GM18867 (cell line): ENCODE results near the gene DRC1.

Experiments used
- ATAC-seq: cut with Tn5 transposase; IDR thresholded peaks from one replicate; pipeline ENCODE4 v1.9.1; 2021; ENCODE audit warnings: mild to moderate bottlenecking, moderate library complexity; ENCODE audit not compliant: unreplicated experiment

Gene DRC1

DNA sequence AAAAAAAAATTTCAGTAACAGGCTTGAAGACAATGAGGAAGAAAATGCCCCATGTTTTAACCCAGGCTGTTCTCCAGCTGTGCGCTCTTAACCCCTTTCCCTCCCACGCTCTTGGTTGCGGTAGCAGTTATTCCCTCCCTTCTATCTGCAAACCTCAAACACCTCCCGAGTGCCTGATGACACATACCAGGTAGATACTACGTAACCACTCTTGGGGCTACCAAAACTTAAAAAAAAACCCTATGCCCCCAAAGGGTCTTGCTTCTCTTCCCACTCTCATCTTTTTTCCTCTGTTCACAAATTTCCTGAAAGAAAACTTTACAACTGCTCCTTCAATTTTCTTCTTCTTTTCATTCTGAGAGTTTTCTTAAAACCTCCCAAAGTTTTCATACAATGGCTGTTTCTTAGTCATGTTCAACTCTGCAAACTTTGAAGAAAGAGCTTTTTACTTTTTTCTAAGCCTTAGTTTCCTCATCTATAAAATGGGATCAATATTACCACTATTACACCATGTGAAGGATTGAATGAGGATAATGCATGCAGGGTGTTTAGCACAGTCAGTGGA lies 4.9 kb upstream of the DRC1 start:
- no peak for ATAC-seq

DNA sequence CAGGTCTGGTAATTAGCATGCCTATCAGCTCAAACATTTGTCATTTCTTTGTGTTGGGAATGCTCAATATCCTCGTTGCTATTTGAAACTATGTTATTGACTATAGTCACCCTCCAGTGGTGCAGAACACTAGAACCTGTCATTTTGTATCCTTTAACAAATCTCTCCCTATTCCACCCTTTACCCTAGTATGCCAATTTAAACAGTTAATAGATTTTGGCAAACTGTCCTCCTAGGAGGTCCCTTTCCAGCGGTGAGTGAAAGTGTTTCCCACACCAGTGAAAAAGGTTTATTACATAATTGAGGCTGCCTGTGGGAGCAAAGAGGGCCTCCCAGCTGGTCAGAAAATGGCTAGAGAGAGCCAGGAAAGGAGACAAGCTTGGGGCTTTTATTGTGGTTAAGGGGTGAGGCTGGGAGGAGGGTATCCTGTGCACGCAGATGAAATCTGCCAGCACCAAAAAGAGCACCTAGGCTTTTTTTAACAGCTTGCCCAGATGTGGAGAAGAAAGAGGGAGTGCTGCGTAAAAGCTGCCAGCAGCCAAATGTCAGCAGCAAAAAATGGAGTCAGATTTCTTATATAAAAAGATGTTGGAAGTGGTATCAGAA lies 1.8 kb upstream of the DRC1 start:
- no peak for ATAC-seq

DNA sequence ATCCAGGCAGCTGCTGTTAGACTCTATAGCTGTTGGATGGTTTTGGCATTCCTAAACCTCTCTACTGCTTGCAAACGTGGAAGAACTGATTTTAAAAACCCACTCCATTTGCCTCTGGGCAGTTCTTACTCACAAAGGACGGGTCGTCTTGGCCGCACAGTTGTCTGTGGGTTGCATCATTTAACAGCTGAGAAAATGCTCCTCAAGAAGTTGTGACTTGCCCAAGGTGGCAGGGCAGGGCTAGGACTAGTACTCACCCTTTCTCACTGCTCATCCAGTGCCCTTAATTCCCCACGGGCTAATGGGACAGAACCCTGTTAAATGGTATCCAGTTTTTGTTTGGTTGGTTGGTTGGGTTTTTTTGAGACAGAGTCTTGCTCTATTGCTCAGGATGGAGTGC lies 997 bp upstream of the DRC1 start:
- ATAC-seq = no peak

DNA sequence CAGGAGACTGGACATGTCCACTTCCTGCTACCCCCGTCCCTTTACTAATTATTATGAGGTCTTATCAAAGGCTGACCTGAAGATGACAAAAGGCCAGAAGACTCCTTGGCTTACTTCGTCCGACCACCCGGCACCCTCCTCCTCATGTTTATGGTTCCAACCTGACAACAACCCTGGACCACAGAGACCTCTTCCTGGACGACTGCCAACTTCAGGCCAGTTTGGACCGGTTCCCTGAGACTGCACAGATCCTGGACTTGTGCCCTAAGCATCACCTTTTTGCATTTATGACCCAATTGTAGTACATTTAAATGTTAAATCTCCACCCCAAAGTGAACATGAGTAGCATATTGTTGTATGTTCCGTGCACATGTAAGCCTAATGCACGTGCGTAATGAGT lies 5.8 kb downstream of the DRC1 start:
- ATAC-seq = no peak

DNA sequence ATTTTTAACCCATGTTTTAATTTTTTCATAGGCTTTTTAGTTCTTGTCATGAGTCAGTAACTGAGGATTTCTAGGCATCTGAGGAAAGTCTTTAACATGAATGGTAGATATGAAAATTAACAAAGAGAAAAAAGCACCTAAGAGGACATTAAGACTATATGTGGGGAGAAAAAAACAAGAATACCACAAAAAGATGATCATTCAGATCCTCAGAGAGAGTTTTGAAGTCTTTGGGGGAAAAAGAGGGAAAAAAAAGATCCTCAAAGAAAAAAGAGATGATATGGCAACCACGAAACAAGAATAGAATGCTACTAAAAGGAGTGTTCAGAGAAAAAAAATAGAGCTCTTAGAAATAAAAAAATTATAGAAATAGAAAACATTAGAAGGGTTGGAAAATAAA lies 8.1 kb downstream of the DRC1 start:
- no peak for ATAC-seq

DNA sequence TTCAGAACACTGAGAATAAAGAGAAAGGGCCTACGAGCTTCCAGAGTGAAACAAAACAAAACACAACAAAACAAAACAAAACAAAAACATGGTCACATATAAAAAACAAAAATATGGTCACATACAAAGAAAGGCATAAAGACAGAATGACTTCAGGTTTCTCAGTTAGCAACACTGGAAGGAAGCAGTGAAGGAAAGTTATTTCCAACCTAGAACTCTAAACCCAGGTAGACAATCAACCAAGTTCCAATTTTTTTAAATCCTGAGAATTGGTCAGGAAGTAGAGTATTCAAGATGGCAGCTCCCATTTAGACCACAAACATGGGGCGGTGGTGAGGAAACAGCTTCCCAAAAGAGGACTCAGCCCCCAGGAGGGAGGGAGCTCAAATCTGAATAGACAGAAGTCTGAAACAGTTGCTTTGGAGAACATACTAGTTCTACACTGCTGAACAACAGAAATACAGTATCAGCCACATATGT lies 9.1 kb downstream of the DRC1 start:
- ATAC-seq = no peak

DNA sequence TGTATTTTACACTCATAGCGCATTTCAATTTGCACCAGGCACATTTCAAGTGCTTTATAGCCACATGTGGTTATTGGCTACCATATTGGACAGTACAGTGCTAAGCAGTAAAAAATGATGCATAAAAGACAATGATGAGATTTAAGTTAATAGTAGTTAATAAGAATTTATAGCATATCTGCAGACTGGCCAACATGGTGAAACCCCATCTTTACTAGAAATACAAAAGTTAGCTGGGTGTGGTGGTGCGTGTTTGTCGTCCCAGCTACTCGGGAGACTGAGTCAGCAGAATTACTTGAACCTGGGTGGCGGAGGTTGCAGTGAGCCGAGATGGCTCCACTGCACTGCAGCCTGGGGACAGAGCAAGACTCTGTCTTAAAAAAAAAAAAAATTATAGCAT lies 9.7 kb downstream of the DRC1 start:
- no peak for ATAC-seq

DNA sequence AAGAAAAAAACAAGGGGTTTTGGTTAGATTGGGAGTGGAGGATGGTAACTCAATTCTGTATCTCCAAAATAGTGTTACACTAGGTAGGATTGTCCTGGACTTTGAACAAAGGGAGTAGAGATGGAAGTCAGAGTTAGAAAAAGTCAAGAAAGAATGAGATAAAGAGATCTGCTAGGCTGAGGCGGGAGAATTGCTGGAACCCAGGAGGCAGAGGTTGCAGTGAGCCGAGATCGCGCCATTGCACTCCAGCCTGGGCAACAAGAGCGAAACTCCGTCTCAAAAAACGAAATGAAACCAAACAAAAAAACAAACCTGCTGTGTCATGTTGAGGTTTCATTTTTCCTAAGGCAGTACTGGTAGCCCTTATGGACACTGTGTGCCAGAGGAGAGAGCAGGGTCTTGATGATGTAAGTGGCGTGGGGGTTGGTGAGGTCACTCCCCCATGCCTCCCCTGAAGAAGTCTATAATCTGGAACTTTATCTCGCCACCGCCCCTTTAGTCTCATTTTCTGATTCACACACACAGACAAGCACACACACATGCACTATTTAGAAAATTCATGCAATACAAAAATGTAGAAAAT lies 10.5 kb downstream of the DRC1 start:
- ATAC-seq = peak; percentile 64

DNA sequence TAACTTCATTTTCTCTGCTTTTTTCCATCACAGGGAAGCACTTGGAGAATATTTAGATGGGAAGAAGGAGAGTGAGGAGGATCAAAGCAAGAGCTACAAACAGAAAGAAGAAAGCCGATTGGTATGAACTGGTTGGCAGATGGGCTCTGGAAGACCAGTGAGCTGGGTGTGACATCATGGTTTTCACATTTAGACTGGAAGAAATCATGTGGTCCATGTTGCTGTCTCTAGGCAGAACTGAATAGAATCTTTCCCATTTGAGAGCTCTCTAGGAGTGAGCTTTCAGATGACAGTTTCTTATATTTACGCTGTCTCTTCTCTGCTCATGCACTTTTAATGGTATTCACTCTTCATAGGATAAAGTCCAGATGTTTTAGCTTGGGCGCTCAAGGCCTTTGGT lies 12.6 kb downstream of the DRC1 start:
- ATAC-seq = no peak

DNA sequence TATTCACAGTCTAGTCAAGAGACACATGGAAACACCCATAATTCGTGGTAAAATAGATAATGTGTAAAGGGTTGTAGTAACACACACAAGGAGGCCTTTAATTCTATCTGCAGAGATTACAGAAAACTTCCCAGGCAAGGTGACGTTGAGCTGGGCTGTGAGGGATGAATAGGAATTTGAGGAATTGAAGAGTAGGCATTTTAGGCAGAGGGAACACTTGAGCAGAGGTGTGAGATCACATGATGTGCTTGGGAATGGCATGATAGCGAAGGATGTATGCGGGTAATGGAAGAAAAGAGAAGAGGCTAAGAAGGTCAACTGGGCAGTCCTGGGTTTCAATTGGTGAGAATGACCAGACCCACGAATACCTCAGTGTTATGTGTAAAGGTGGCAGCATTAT lies 20.2 kb downstream of the DRC1 start:
- no peak for ATAC-seq

DNA sequence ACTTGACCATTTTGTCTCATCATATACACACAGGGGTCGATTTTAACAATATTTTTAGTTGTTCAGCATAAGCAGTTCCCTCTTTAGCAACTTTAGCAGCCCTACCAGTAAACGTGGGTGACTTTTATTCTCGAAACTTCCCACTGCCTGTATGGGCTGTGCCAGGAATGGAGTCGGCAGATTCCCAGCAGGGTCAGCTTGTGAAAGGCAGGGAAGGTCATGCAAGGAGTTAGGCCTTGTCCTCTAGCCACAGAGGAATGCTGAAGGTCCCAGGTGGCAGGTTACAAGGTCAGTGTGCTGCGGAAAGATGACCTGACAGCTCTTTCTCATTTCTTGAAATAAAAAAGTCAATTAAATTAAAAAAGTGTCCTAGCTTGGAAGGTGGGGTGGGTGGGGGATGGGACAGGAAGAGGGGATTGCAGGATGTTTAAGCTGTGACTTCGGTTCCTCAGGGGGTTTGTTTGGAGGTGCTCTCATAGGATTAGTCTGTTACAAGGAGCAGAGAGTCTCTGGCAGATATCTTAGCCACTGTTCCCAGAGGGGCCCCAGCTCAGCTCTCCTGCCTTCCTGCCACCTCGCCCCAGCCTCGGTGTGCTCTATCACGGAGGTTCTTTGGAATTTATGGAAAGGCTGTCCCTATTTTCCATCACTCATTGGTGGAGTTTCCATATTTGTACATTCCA lies 21.4 kb downstream of the DRC1 start:
- ATAC-seq = no peak

DNA sequence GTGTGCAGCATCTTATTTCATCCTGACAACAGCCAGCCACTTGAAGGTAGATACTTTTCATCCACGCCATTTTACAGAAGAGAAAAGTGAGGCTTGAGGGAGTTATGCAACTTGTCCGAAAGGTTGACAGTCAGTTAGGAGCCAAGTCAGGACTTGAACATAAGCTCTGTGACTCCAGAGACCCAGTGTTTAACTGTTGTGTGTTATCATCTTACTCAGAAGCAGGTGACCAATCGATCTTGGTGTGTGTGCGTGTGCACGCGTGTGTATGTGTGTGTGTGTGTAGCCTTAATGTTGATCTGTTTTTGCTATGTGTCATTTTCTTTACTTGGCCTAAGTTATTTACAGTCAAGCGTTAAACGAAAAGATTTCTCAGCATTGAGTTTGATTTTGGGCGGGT lies 22.0 kb downstream of the DRC1 start:
- ATAC-seq = no peak

DNA sequence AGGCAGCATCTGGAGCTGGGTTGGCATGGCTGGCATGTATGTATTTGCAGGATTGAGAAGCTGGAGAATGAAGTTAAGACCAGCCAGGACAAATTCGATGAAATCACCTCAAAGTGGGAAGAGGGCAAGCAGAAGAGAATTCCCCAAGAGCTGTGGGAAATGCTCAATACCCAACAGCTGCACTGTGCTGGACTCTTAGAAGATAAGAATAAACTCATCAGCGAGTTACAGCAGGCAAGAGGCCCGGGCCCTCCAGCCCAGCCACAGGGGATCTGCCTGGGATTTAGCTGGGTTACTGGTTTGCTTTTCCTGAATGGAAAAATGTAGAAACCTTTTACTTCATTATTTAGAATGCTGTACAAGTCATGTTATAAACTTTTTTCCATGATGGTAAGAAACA lies 22.5 kb downstream of the DRC1 start:
- ATAC-seq = no peak

DNA sequence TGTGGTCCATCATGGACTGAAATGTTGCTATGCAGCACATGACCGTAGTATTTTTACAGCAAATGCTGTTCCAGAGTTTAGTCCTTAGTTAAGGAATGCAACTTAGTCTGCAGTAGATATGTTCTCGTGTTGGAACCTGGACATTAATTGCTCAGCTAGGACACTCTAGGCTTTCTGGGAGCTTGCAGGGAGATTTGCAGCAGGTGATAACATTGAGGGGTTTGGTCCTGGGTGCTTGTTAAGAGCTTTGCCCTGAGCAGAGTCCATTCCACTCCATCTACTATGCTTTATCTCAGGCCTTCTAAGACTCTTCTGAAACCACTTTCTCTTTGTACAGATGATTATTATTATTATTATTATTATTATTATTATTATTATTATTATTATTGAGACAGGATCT lies 27.1 kb downstream of the DRC1 start:
- ATAC-seq = no peak

DNA sequence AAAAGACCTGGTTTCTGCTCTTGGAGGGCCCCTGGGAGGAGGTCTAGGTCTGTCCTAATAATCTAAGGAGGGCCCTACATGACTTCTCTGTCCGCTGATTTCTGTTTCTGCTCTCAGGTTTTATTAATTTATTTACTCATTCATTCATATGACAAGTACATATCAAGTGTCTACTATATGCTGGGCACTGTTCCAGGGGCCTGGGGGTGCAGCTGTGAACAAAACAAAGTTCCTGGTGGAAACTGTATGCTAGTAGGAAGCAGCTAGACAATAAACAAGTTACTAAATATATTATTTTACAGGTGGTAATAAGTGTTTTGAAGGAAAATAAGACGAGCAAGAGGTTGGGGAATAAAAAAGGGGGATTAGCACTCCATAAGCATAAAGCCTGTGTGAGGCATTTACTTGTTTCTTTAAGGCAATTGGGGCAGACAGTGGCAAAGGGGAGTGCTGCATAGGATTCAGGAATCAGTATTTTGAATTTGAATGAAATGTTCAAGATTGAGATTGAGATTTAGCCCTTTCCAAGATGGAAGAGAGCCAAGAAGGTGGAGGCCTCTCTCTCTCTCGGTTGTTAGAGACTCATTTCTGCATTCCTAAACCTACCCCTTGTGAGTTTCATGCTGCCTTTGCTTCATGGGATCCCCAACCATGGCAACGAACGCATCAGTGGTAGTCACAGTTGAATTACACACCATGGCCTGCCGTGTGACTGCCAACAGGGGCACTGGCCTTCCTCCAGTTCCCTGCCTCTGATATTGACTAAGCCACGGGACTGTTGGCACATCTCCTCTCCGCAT lies 28.3 kb downstream of the DRC1 start:
- no peak for ATAC-seq

DNA sequence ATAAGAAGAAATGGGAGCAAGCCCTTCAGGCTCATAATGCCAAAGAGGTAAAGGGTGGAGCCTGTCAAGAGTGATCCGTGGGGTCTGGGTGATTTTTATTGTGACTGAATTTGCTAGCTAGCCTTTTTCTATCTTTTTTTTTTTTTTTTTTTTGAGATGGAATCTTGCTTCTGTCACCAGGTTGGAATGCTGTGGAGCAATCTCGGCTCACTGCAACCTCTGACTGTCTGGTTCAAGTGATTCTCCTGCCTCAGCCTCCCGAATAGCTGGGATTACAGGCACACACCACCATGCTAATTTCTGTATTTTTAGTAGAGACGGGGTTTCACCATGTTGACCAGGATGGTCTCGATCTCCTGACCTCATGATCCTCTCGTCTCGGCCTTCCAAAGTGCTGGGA lies 29.1 kb downstream of the DRC1 start:
- no peak for ATAC-seq

DNA sequence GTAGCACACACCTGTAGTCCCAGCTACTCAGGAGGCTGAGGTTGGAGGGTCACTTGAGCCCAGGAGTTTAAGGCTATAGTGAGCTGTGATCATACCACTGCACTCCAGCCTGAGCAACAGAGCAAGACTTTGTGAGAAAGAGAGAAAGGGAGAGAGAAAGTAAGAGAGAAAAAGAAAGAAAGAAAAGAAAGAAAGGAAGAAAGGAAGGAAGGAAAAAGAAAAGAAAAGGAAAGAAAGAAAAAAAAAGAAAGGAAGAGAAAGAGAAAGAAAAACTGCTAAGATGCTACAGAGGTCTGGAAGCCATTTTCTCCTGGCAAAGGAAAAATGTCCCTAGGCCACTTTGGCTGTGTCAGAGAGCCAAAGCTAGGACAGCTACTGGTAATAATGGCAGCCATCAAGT lies 30.6 kb downstream of the DRC1 start:
- ATAC-seq = no peak

DNA sequence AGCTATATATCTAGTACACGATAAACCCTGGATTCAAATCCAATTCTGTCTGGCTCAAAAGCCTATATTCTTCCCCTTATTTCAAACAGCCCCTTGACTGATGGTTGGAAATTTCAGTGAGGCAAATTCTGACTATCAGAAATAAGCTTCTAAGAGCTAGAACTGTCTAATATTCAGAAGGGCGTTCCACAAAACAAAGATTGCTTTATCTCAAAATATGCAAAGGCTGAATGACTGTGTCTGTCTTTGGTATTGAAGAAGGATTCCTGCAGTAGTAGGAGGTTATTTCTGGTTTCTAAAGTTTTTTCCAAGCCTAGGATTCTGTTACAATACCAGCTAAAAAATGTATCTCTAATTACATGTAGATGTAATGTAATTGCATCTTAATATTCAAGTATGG lies 31.1 kb downstream of the DRC1 start:
- no peak for ATAC-seq

DNA sequence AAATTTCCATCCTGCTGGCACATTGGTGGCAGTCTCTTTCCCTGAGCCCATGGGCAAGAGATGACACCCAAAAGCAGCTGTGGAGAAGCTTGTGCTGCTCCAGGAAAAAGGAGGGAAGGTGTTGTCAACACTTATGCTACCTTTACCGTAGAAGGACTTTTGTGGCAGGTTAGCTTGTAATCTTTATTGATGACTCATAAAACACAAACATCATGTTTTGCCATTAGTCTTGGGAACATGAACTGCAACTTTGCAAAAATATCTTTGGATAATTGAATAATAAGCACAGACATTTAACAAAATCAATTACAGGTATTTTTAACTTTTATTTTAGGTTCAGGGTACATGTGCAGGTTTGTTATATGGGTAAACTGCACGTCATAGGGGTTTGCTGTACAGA lies 33.4 kb downstream of the DRC1 start:
- no peak for ATAC-seq

DNA sequence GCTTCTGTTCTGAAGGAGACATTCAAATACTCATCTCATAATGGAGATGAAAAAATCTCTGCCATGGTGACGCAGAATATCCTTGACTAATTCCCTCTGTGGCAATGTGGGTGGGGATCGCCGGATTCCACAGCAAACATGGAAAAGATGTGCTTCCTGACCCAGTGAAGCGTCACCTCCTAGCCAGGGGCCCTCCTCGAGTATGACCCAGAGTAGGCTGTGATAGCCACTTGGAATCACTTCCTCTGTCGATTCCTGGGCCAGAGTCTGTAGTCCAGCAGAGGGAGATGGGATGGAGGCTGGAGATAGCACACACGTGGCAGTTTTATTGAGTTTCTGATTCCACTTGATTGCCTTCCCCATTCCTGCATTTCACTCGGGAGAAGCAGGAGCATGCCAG lies 36.8 kb downstream of the DRC1 start:
- ATAC-seq = no peak

DNA sequence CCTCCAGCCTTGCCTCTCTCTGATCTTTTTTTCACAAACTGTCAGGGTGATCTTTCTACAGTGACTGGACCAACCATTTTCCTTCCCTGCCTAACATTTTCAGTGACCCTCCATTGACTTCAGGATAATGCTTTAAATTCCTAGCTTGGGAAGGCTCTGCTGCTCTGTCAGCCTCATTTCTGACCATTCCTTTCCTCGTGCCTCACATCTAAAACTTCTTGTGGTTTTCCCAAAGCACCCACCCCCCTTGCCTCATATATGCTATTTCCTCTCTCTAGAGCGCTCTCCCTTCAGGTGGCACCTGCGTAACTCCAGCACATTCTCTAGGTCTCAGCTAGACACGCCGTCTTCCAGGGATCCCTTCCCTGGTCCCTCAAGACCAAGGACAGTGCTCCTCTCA lies 37.2 kb downstream of the DRC1 start:
- no peak for ATAC-seq

DNA sequence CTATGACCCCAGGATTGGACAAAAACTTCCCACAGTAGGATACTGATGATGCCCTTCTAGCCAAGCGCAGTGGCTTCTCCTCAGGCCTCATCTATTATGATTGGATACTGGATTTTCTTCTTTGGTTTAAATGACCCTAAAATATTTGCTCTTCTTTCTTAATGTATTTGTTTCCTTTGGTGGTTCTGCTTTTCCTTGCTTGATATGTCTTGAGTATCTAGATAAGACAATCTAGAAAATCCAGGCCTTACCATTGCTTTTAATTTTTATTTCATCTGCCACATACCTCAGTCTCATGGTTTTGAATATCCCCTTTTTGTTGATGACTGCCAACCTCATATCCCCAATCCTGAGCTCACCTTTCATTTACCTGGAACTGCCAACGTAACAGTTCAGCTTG lies 40.6 kb downstream of the DRC1 start:
- no peak for ATAC-seq
